ENCODE results near the gene ATL1.
"Not testable (repeated sequence)": the region's sequence is repeated elsewhere in the genome, so short reads cannot be mapped to it uniquely, and the experiment has no call there.

Gene ATL1

GRCh38 chr14:50657753-50658152, 97.8 kb downstream of the ATL1 start:
- DNase-seq (ENCODE audit: low spot score) = no peak

- no peak for DNase-seq (ENCODE audit: low spot score)
Measured at GRCh38 chr14:50658203-50658602, 98.3 kb downstream of the ATL1 start.

- DNase-seq (ENCODE audit: low spot score) = no peak
Measured at GRCh38 chr14:50659327-50659974, 99.5 kb downstream of the ATL1 start.

GRCh38 chr14:50664579-50664978, 104.6 kb downstream of the ATL1 start:
- not testable (repeated sequence) for DNase-seq (ENCODE audit: low spot score)

- not testable (repeated sequence) for DNase-seq (ENCODE audit: low spot score)
Measured at GRCh38 chr14:50665300-50665699, 105.4 kb downstream of the ATL1 start.

GRCh38 chr14:50666772-50667683, 107.1 kb downstream of the ATL1 start:
- DNase-seq (ENCODE audit: low spot score) = peak; percentile 39

- no peak for DNase-seq (ENCODE audit: low spot score)
Measured at GRCh38 chr14:50667684-50667995, 107.7 kb downstream of the ATL1 start.

- DNase-seq (ENCODE audit: low spot score) = peak; percentile 83
Measured at GRCh38 chr14:50667996-50668825, 108.3 kb downstream of the ATL1 start, which contains the start of gene SAV1. SAV1 (minus strand) TSS chr14:50668306; CDS start chr14:50667967, 339 bp downstream.

GRCh38 chr14:50668826-50669143, 108.8 kb downstream of the ATL1 start:
- DNase-seq (ENCODE audit: low spot score) = no peak

- no peak for DNase-seq (ENCODE audit: low spot score)
Measured at GRCh38 chr14:50669441-50669986, 109.6 kb downstream of the ATL1 start.

- DNase-seq (ENCODE audit: low spot score) = no peak
Measured at GRCh38 chr14:50670196-50670865, 110.4 kb downstream of the ATL1 start.

- no peak for DNase-seq (ENCODE audit: low spot score)
Measured at GRCh38 chr14:50670866-50671256, 110.9 kb downstream of the ATL1 start.

GRCh38 chr14:50675597-50675996, 115.7 kb downstream of the ATL1 start:
- no peak for DNase-seq (ENCODE audit: low spot score)

- DNase-seq (ENCODE audit: low spot score) = no peak
Measured at GRCh38 chr14:50676814-50677516, 117.0 kb downstream of the ATL1 start.

GRCh38 chr14:50677527-50678063, 117.7 kb downstream of the ATL1 start:
- DNase-seq (ENCODE audit: low spot score) = peak; percentile 52

GRCh38 chr14:50678163-50678562, 118.2 kb downstream of the ATL1 start:
- no peak for DNase-seq (ENCODE audit: low spot score)

- no peak for DNase-seq (ENCODE audit: low spot score)
Measured at GRCh38 chr14:50679674-50680073, 119.7 kb downstream of the ATL1 start.
